GM21619 (cell line): ENCODE results near the gene LAMA1.
"Not testable (repeated sequence)": the region's sequence is repeated elsewhere in the genome, so short reads cannot be mapped to it uniquely, and the experiment has no call there.

Experiments
- ATAC-seq: cut with Tn5 transposase; IDR thresholded peaks from one replicate; pipeline ENCODE4 v1.9.1; 2021; ENCODE audit not compliant: unreplicated experiment

Gene LAMA1

GRCh38 chr18:7117390-7118355 is at the start of gene LAMA1:
LAMA1 (minus strand) TSS chr18:7117797; CDS start chr18:7117720, 77 bp downstream.
- no peak for ATAC-seq

- no peak for ATAC-seq
These were observed 48.3 kb upstream of the LAMA1 start for GRCh38 chr18:7165846-7166393.

GRCh38 chr18:7164323-7165004 is 46.9 kb upstream of the LAMA1 start:
- ATAC-seq: no peak

GRCh38 chr18:7158216-7158615 is 40.6 kb upstream of the LAMA1 start:
- ATAC-seq: no peak

GRCh38 chr18:7157760-7158159 is 40.2 kb upstream of the LAMA1 start:
- no peak for ATAC-seq

GRCh38 chr18:7155887-7156286 is 38.3 kb upstream of the LAMA1 start:
- ATAC-seq: no peak

GRCh38 chr18:7155092-7155491 is 37.5 kb upstream of the LAMA1 start:
- ATAC-seq: no peak

GRCh38 chr18:7152440-7152839 is 34.8 kb upstream of the LAMA1 start:
- ATAC-seq: no peak

GRCh38 chr18:7147399-7147798 is 29.8 kb upstream of the LAMA1 start:
- no peak for ATAC-seq

- ATAC-seq: no peak
These were observed 28.5 kb upstream of the LAMA1 start for GRCh38 chr18:7146067-7146466.

- not testable (repeated sequence) for ATAC-seq
These were observed 27.3 kb upstream of the LAMA1 start for GRCh38 chr18:7144921-7145320.

GRCh38 chr18:7141287-7141686 is 23.7 kb upstream of the LAMA1 start:
- ATAC-seq: no peak

- no peak for ATAC-seq
These were observed 21.8 kb upstream of the LAMA1 start for GRCh38 chr18:7139409-7139808.

- ATAC-seq: no peak
These were observed 15.6 kb upstream of the LAMA1 start for GRCh38 chr18:7133181-7133580.

GRCh38 chr18:7132356-7133150 is 15.0 kb upstream of the LAMA1 start:
- ATAC-seq: no peak

- no peak for ATAC-seq
These were observed 4.8 kb upstream of the LAMA1 start for GRCh38 chr18:7122376-7122775.

GRCh38 chr18:7116792-7117389 is 706 bp downstream of the LAMA1 start:
- ATAC-seq: no peak

GRCh38 chr18:7116001-7116730 is 1.4 kb downstream of the LAMA1 start:
- ATAC-seq: no peak

- no peak for ATAC-seq
These were observed 4.7 kb downstream of the LAMA1 start for GRCh38 chr18:7112936-7113335.

- ATAC-seq: no peak
These were observed 6.5 kb downstream of the LAMA1 start for GRCh38 chr18:7111134-7111533.
